Measurements from ENCODE around the gene LRRC40.
"Not testable (repeated sequence)": the region's sequence is repeated elsewhere in the genome, so short reads cannot be mapped to it uniquely, and the experiment has no call there.

The LRRC40 gene

GRCh38 chr1:70202173-70202758 lies 3.1 kb downstream of the LRRC40 start:
- no peak for DNase-seq (ENCODE audit: low read depth)

GRCh38 chr1:70200065-70200464 lies 5.3 kb downstream of the LRRC40 start:
- DNase-seq (ENCODE audit: low read depth), result no peak

GRCh38 chr1:70196333-70196732 lies 9.0 kb downstream of the LRRC40 start:
- DNase-seq (ENCODE audit: low read depth), result no peak

GRCh38 chr1:70195342-70195741 lies 10.0 kb downstream of the LRRC40 start:
- no peak for DNase-seq (ENCODE audit: low read depth)

GRCh38 chr1:70194601-70195000 lies 10.8 kb downstream of the LRRC40 start:
- no peak for DNase-seq (ENCODE audit: low read depth)

GRCh38 chr1:70192446-70192845 lies 12.9 kb downstream of the LRRC40 start:
- DNase-seq (ENCODE audit: low read depth), result not testable (repeated sequence)

- DNase-seq (ENCODE audit: low read depth), result no peak
Observed at GRCh38 chr1:70190180-70190579, 15.2 kb downstream of the LRRC40 start.

- no peak for DNase-seq (ENCODE audit: low read depth)
Observed at GRCh38 chr1:70188522-70188921, 16.9 kb downstream of the LRRC40 start.

- DNase-seq (ENCODE audit: low read depth), result not testable (repeated sequence)
Observed at GRCh38 chr1:70185181-70185580, 20.2 kb downstream of the LRRC40 start.

GRCh38 chr1:70171512-70171911 lies 33.9 kb downstream of the LRRC40 start:
- no peak for DNase-seq (ENCODE audit: low read depth)

GRCh38 chr1:70169018-70169839 lies 36.1 kb downstream of the LRRC40 start:
- peak; percentile 2 for DNase-seq (ENCODE audit: low read depth)

- peak; percentile 7 for DNase-seq (ENCODE audit: low read depth)
Observed at GRCh38 chr1:70168283-70168682, 37.1 kb downstream of the LRRC40 start.

GRCh38 chr1:70164350-70164749 lies 41.0 kb downstream of the LRRC40 start:
- DNase-seq (ENCODE audit: low read depth), result no peak

GRCh38 chr1:70156529-70157120 lies 48.8 kb downstream of the LRRC40 start:
- peak; percentile 66 for DNase-seq (ENCODE audit: low read depth)

GRCh38 chr1:70153739-70154138 lies 51.6 kb downstream of the LRRC40 start:
- no peak for DNase-seq (ENCODE audit: low read depth)

- DNase-seq (ENCODE audit: low read depth), result no peak
Observed at GRCh38 chr1:70150444-70150843, 54.9 kb downstream of the LRRC40 start.

- DNase-seq (ENCODE audit: low read depth), result peak; percentile 41
Observed at GRCh38 chr1:70146488-70146887, 58.9 kb downstream of the LRRC40 start.

GRCh38 chr1:70143048-70143659 lies 62.2 kb downstream of the LRRC40 start:
- DNase-seq (ENCODE audit: low read depth), result peak; percentile 67

- peak; percentile 5 for DNase-seq (ENCODE audit: low read depth)
Observed at GRCh38 chr1:70142075-70142474, 63.3 kb downstream of the LRRC40 start.

- peak; percentile 44 for DNase-seq (ENCODE audit: low read depth)
Observed at GRCh38 chr1:70140894-70141293, 64.5 kb downstream of the LRRC40 start.

GRCh38 chr1:70140343-70140742 lies 65.0 kb downstream of the LRRC40 start:
- peak; percentile 57 for DNase-seq (ENCODE audit: low read depth)

GRCh38 chr1:70134148-70134547 lies 71.2 kb downstream of the LRRC40 start:
- DNase-seq (ENCODE audit: low read depth), result peak; percentile 21

- no peak for DNase-seq (ENCODE audit: low read depth)
Observed at GRCh38 chr1:70117046-70117445, 88.3 kb downstream of the LRRC40 start.

All from EH (cell line).